NT2/D1 (cell line): Measurements from ENCODE around the gene TOR1B.
A peak's percentile ranks its signal among the peaks of the same experiment; 100 is the strongest.

Experiments used
- DNase-seq: peaks from one replicate; pipeline ENCODE4 v3.0.0-alpha.2; 2011; ENCODE audit warnings: low read depth, low spot score
- H3K27me3 ChIP-seq: 2 replicates; pipeline ENCODE4 v1.6.0; 2011; ENCODE audit warnings: mild to moderate bottlenecking; ENCODE audit not compliant: insufficient read length, insufficient read depth
- H3K36me3 ChIP-seq: 2 replicates; pipeline ENCODE4 v1.6.1; 2011; ENCODE audit warnings: mild to moderate bottlenecking, low read length, mixed read lengths; ENCODE audit not compliant: insufficient read depth, insufficient read length
- H3K4me1 ChIP-seq: 2 replicates; pipeline ENCODE4 v1.5.1; 2011; ENCODE audit not compliant: insufficient read depth, insufficient read length
- H3K4me3 ChIP-seq: 2 replicates; pipeline ENCODE4 v1.5.1; 2011; ENCODE audit warnings: low read depth; ENCODE audit not compliant: insufficient read length
- H3K9ac ChIP-seq: 2 replicates; pipeline ENCODE4 v1.6.0; 2011; ENCODE audit warnings: low read depth; ENCODE audit not compliant: insufficient read length
- H3K9me3 ChIP-seq: 2 replicates; pipeline ENCODE4 v1.5.1; 2011; ENCODE audit warnings: mild to moderate bottlenecking, low read length; ENCODE audit not compliant: insufficient read depth
- SUZ12 ChIP-seq: IDR thresholded peaks from 2 replicates; pipeline ENCODE4 v1.6.1; 2011; ENCODE audit not compliant: insufficient read length, insufficient read depth; ENCODE audit errors: extremely low read depth
- YY1 ChIP-seq: IDR thresholded peaks from 2 replicates; pipeline ENCODE4 v1.6.1; 2011; ENCODE audit not compliant: insufficient read length, insufficient read depth
- ZNF274 ChIP-seq: IDR thresholded peaks from 2 replicates; pipeline ENCODE4 v1.6.1; 2011; ENCODE audit warnings: mild to moderate bottlenecking, low read depth, low read length

Gene TOR1B

DNA sequence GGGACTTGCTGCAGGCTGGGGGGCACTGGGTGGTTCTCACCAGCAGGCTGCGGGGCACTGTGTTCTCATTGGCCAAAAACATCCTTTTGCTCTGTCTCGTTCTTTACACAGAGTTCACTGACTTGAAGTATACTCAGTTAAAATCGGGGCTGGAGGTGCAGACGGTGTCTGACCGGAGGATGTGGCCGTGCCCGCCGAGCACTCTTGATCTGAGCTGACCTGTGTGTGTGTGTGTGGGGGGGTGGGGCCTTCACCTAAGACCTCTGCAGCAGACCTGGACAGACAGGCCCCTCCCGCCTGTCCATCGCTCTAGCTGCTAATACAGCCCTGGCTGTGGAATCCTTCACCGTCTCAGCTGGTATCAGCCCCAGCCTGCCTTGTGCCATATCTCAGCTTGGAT is 7.1 kb downstream of the TOR1B start:
- Histone ChIP-seq H3K4me1 (peaks cover 5% of the 10 kb centered on the region), H3K36me3 (peaks cover 95% of the 10 kb centered on the region), H3K4me3 (no peak overlapping the region), H3K9me3 (no peaks in the 10 kb centered on the region), H3K27me3 (no peaks in the 10 kb centered on the region), H3K9ac (no peak overlapping the region)
- no peak for TF ChIP-seq YY1
- TF ChIP-seq SUZ12 = no peak
- no peak for TF ChIP-seq ZNF274
- DNase-seq = no peak

DNA sequence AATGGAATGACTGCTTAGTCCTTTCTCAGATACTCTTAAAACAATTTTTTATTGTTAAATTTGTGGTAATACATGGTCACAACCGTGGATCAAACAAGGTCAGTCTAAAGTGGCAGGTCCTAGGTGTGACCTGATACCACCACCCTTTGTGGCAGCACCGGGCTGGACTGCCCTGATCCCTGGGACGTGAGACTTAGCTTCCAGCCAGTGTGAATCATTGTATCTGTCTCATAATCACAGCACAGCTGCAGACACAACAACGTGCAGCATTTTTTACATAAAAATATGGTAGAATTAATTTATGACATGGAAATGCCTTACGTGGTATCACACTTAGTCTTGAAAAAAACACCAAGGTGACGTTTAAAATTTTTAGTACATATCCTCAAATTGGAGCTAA is 7.8 kb downstream of the TOR1B start:
- no peak for TF ChIP-seq YY1
- no peak for TF ChIP-seq ZNF274
- no peak for TF ChIP-seq SUZ12
- H3K36me3 ChIP-seq = peaks cover 95% of the 10 kb centered on the region

DNA sequence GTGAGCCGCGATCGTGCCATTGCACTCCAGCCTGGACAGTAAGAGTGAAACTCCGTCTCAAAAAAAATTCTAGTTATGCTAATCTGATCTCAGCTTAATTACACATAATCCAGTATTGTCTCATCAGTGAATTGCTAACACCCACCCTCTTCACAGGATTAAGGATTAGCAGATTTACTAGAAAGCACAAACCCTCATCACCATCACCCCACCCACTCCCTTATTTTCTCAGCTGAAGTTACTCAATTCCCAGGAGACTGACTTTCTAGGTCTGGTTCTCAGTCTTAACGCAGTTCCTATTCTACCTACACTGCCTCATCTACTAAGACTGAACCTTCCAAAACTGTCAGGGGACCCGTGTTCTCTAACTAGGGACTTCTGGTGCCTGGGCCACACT is 9.0 kb downstream of the TOR1B start:
- Histone ChIP-seq H3K4me3 (no peak overlapping the region), H3K36me3 (peaks cover 96% of the 10 kb centered on the region), H3K9me3 (no peaks in the 10 kb centered on the region), H3K27me3 (no peaks in the 10 kb centered on the region), H3K4me1 (peaks cover 9% of the 10 kb centered on the region), H3K9ac (no peak overlapping the region)
- DNase-seq = no peak
- TF ChIP-seq ZNF274 (no peak), YY1 (no peak), SUZ12 (no peak)

More for the DNA sequence above, 7.8 kb downstream of the TOR1B start:
- no peak for DNase-seq
- Histone ChIP-seq H3K27me3 (no peaks in the 10 kb centered on the region), H3K9ac (no peak overlapping the region), H3K4me3 (no peak overlapping the region), H3K4me1 (peaks cover 9% of the 10 kb centered on the region), H3K9me3 (no peaks in the 10 kb centered on the region)

DNA sequence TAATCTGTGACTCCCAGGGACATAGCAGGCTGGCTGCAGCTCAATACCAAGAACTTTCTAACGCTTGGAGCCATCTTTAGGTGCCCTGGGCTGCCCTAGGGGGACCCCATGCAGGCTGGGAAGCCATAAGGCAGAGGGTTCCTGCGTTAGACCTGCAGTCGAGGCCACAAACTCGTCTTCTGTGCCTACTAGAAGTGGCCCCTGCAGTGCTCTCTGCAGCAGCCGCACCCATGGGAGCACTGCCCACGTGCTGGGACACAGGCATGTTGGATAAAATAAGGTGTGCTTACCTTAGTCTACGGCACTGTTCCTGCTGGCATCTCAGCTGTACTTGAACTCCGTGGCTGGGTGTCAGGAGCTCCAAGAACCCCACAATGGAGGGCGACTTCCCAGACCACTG is 9.4 kb downstream of the TOR1B start:
- no peak overlapping the region for H3K9ac ChIP-seq
- TF ChIP-seq ZNF274 = no peak
- TF ChIP-seq YY1 = no peak
- no peaks in the 10 kb centered on the region for H3K27me3 ChIP-seq
- H3K4me1 ChIP-seq = peaks cover 9% of the 10 kb centered on the region
- H3K4me3 ChIP-seq = no peak overlapping the region
- H3K36me3 ChIP-seq = peaks cover 95% of the 10 kb centered on the region
- no peaks in the 10 kb centered on the region for H3K9me3 ChIP-seq
- DNase-seq = no peak

DNA sequence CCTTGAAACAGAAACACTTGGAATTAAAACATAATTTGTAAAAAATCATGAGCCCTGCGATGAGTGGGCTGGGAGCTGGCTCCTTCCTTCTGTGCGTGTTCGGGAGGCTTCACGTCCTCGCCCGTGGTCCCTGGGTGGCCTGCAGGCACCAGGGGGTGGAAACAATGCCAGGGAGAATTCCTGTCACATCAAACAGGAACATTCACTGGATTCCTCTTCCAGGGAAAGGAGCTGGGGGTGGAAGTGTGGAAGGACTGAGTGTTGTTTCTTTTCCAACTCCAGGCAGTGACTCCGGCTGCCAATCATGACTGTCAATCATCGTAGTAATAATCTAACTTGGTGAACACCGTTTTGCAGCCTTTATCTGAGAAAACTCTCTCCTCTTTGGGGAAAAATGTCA is 10.7 kb downstream of the TOR1B start:
- Histone ChIP-seq H3K27me3 (no peaks in the 10 kb centered on the region), H3K4me3 (no peak overlapping the region), H3K36me3 (peaks cover 98% of the 10 kb centered on the region), H3K9me3 (no peaks in the 10 kb centered on the region), H3K9ac (peak overlapping the region; percentile 42), H3K4me1 (peaks cover 9% of the 10 kb centered on the region)
- no peak for DNase-seq
- no peak for TF ChIP-seq ZNF274
- no peak for TF ChIP-seq YY1
- no peak for TF ChIP-seq SUZ12

DNA sequence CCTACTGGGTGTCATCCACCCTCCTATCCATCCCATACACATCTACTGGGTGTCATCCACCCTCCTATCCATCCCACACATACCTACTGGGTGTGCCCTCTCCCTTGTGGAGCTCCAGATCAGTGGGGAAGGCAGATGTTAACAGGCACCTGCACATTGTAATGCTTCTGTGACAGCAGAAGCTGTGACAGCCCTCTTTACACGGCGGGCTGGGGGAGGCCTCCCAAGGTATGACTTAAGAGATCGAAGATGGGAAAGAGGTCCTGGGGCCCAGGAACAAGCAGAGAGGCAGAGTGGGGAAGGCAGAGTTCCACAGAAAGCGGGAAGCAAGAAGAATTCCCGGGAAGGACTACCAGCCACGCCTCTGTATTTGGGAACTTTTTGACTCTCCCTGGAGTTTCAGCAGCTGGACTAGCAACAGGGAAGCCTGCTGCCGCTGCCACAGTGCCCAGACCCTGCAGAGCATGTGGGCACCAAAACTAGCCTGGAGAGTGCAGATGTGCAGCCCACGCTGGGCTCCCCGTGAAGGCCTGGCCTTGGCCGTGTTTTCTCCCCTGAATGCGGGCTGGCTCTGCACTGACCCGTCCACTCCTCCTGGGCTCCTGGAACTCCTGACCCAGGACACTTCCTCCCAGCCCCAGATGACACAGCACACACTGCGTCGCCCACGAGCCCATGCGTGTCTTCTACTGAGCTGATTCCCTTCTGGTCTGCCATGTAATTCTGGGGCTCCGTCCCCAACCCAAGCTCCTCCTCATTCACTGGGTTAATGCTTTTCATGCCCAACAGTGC is 11.6 kb downstream of the TOR1B start:
- Histone ChIP-seq H3K9me3 (no peaks in the 10 kb centered on the region), H3K4me1 (peaks cover 9% of the 10 kb centered on the region), H3K27me3 (no peaks in the 10 kb centered on the region), H3K36me3 (peaks cover 94% of the 10 kb centered on the region), H3K9ac (no peak overlapping the region), H3K4me3 (no peak overlapping the region)
- no peak for TF ChIP-seq YY1
- no peak for DNase-seq

DNA sequence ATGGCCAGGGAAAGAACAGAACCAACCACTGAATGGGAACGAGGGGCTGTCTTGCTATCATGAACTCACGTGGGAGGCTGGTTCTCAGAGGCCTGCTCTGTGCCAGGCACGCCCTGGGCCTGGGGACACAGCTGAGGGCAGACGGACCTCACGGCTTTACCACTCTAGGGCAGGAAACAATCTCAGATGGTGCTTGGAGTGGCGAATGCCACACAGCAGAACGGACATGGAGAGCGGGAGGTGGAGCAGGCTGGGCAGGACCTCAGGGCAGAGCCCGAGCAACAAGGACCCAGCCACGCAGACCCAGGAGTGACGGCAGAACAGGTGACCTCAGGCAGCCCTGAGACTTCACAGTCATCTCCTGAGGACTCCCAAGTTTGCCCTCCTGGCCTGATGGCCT is 12.3 kb downstream of the TOR1B start:
- H3K27me3 ChIP-seq = no peaks in the 10 kb centered on the region
- H3K4me3 ChIP-seq = no peak overlapping the region
- H3K36me3 ChIP-seq = peaks cover 92% of the 10 kb centered on the region
- DNase-seq = no peak
- TF ChIP-seq ZNF274 (no peak), SUZ12 (no peak), YY1 (no peak)
- no peaks in the 10 kb centered on the region for H3K9me3 ChIP-seq
- H3K4me1 ChIP-seq = peaks cover 9% of the 10 kb centered on the region
- no peak overlapping the region for H3K9ac ChIP-seq
